ENCODE measurements around the gene RBM19.

The RBM19 gene

GRCh38 chr12:113803759-113804140, 162.4 kb downstream of the RBM19 start:
- Histone ChIP-seq H3K27ac (replicated peaks) (no peak overlapping the region), H3K27me3 (ENCODE audit: insufficient read depth, poor library complexity, severe bottlenecking) (no peaks in the 10 kb centered on the region), H3K4me3 (replicated peaks; ENCODE audit: insufficient read depth, low read length) (no peak overlapping the region)
- no peak for TF ChIP-seq SPI1 (IDR thresholded peaks at IDR 0.05; ENCODE audit: borderline replicate concordance, low read depth)
- TF ChIP-seq REST (IDR thresholded peaks at IDR 0.05; ENCODE audit: insufficient replicate concordance, low read depth) = no peak
- no peak for TF ChIP-seq CTCF (IDR thresholded peaks at IDR 0.05; ENCODE audit: insufficient read depth, low read length)
- TF ChIP-seq GABPA (IDR thresholded peaks at IDR 0.05; ENCODE audit: low read depth) = no peak
- no peak for TF ChIP-seq POLR2AphosphoS5 (IDR thresholded peaks at IDR 0.05; ENCODE audit: low read depth)
- DNase-seq (ENCODE audit: low read depth in 1 of 2, low spot score in 1 of 2) = no peak

- no peak for DNase-seq (ENCODE audit: low read depth in 1 of 2, low spot score in 1 of 2)
- TF ChIP-seq CTCF (IDR thresholded peaks at IDR 0.05; ENCODE audit: insufficient read depth, low read length) (no peak), REST (IDR thresholded peaks at IDR 0.05; ENCODE audit: insufficient replicate concordance, low read depth) (no peak), SPI1 (IDR thresholded peaks at IDR 0.05; ENCODE audit: borderline replicate concordance, low read depth) (no peak), GABPA (IDR thresholded peaks at IDR 0.05; ENCODE audit: low read depth) (no peak), POLR2AphosphoS5 (IDR thresholded peaks at IDR 0.05; ENCODE audit: low read depth) (no peak)
- no peak overlapping the region for H3K27ac ChIP-seq (replicated peaks)
- H3K27me3 ChIP-seq (ENCODE audit: insufficient read depth, poor library complexity, severe bottlenecking) = no peaks in the 10 kb centered on the region
- H3K4me3 ChIP-seq (replicated peaks; ENCODE audit: insufficient read depth, low read length) = no peak overlapping the region
Observed at GRCh38 chr12:113802966-113803758, 163.0 kb downstream of the RBM19 start.

GRCh38 chr12:113802000-113802749, 163.9 kb downstream of the RBM19 start:
- H3K27me3 ChIP-seq (ENCODE audit: insufficient read depth, poor library complexity, severe bottlenecking) = no peaks in the 10 kb centered on the region
- no peak overlapping the region for H3K4me3 ChIP-seq (replicated peaks; ENCODE audit: insufficient read depth, low read length)
- DNase-seq (ENCODE audit: low read depth in 1 of 2, low spot score in 1 of 2) = no peak
- TF ChIP-seq REST (IDR thresholded peaks at IDR 0.05; ENCODE audit: insufficient replicate concordance, low read depth) (no peak), SPI1 (IDR thresholded peaks at IDR 0.05; ENCODE audit: borderline replicate concordance, low read depth) (no peak), GABPA (IDR thresholded peaks at IDR 0.05; ENCODE audit: low read depth) (no peak), CTCF (IDR thresholded peaks at IDR 0.05; ENCODE audit: insufficient read depth, low read length) (no peak), POLR2AphosphoS5 (IDR thresholded peaks at IDR 0.05; ENCODE audit: low read depth) (no peak)
- no peak overlapping the region for H3K27ac ChIP-seq (replicated peaks)

Measured in HL-60 (cell line).